ENCODE results near the gene MOB3B.

Gene MOB3B

GRCh38 chr9:27355166-27355565, 174.4 kb downstream of the MOB3B start:
- Histone ChIP-seq H3K4me3 (ENCODE audit: low read length) (no peak overlapping the region), H3K9me3 (ENCODE audit: control insufficient read depth, insufficient read depth, low read length) (no peaks in the 10 kb centered on the region), H3K27ac (ENCODE audit: low read length) (no peak overlapping the region), H3K4me1 (ENCODE audit: control insufficient read depth, insufficient read depth, low read length) (peaks cover 7% of the 10 kb centered on the region), H3K27me3 (ENCODE audit: control insufficient read depth, insufficient read depth, low read length) (no peaks in the 10 kb centered on the region), H3K36me3 (ENCODE audit: control insufficient read depth, insufficient read depth, low read length) (no peaks in the 10 kb centered on the region; the same call in 1 of the 2 replicates)
- WGBS (ENCODE audit: insufficient coverage, insufficient read length), result no CpG with 5 or more reads among the region's 3 CpGs
- DNase-seq (ENCODE audit: low read depth, low spot score), result no peak

- H3K4me1 ChIP-seq (ENCODE audit: control insufficient read depth, insufficient read depth, low read length), result peaks cover 7% of the 10 kb centered on the region
- no peak overlapping the region for H3K27ac ChIP-seq (ENCODE audit: low read length)
- WGBS (ENCODE audit: insufficient coverage, insufficient read length), result no CpG with 5 or more reads among the region's 5 CpGs
- no peaks in the 10 kb centered on the region; the same call in 1 of the 2 replicates for H3K36me3 ChIP-seq (ENCODE audit: control insufficient read depth, insufficient read depth, low read length)
- no peaks in the 10 kb centered on the region for H3K27me3 ChIP-seq (ENCODE audit: control insufficient read depth, insufficient read depth, low read length)
- no peaks in the 10 kb centered on the region for H3K9me3 ChIP-seq (ENCODE audit: control insufficient read depth, insufficient read depth, low read length)
- H3K4me3 ChIP-seq (ENCODE audit: low read length), result no peak overlapping the region
- no peak for DNase-seq (ENCODE audit: low read depth, low spot score)
These were observed 176.0 kb downstream of the MOB3B start for GRCh38 chr9:27353474-27354229.

GRCh38 chr9:27353166-27353473, 176.5 kb downstream of the MOB3B start:
- WGBS (ENCODE audit: insufficient coverage, insufficient read length), result no CpG with 5 or more reads among the region's 4 CpGs
- DNase-seq (ENCODE audit: low read depth, low spot score), result no peak
- no peak overlapping the region for H3K27ac ChIP-seq (ENCODE audit: low read length)
- no peaks in the 10 kb centered on the region for H3K9me3 ChIP-seq (ENCODE audit: control insufficient read depth, insufficient read depth, low read length)
- peaks cover 7% of the 10 kb centered on the region for H3K4me1 ChIP-seq (ENCODE audit: control insufficient read depth, insufficient read depth, low read length)
- no peaks in the 10 kb centered on the region for H3K27me3 ChIP-seq (ENCODE audit: control insufficient read depth, insufficient read depth, low read length)
- H3K36me3 ChIP-seq (ENCODE audit: control insufficient read depth, insufficient read depth, low read length), result no peaks in the 10 kb centered on the region; the same call in 1 of the 2 replicates
- no peak overlapping the region for H3K4me3 ChIP-seq (ENCODE audit: low read length)

GRCh38 chr9:27352457-27353165, 177.0 kb downstream of the MOB3B start:
- Histone ChIP-seq H3K36me3 (ENCODE audit: control insufficient read depth, insufficient read depth, low read length) (no peaks in the 10 kb centered on the region; the same call in 1 of the 2 replicates), H3K27ac (ENCODE audit: low read length) (no peak overlapping the region), H3K4me3 (ENCODE audit: low read length) (no peak overlapping the region), H3K27me3 (ENCODE audit: control insufficient read depth, insufficient read depth, low read length) (no peaks in the 10 kb centered on the region), H3K9me3 (ENCODE audit: control insufficient read depth, insufficient read depth, low read length) (no peaks in the 10 kb centered on the region), H3K4me1 (ENCODE audit: control insufficient read depth, insufficient read depth, low read length) (peaks cover 7% of the 10 kb centered on the region)
- DNase-seq (ENCODE audit: low read depth, low spot score), result no peak
- no CpG with 5 or more reads among the region's 5 CpGs for WGBS (ENCODE audit: insufficient coverage, insufficient read length)

- H3K4me1 ChIP-seq (ENCODE audit: control insufficient read depth, insufficient read depth, low read length), result peaks cover 7% of the 10 kb centered on the region
- no CpG with 5 or more reads among the region's 2 CpGs for WGBS (ENCODE audit: insufficient coverage, insufficient read length)
- no peak for DNase-seq (ENCODE audit: low read depth, low spot score)
These were observed 178.2 kb downstream of the MOB3B start for GRCh38 chr9:27351438-27351837.

GRCh38 chr9:27350382-27350976, 179.1 kb downstream of the MOB3B start:
- DNase-seq (ENCODE audit: low read depth, low spot score), result no peak
- Histone ChIP-seq H3K4me1 (ENCODE audit: control insufficient read depth, insufficient read depth, low read length) (peaks cover 7% of the 10 kb centered on the region), H3K27me3 (ENCODE audit: control insufficient read depth, insufficient read depth, low read length) (no peaks in the 10 kb centered on the region), H3K36me3 (ENCODE audit: control insufficient read depth, insufficient read depth, low read length) (no peaks in the 10 kb centered on the region; the same call in 1 of the 2 replicates), H3K9me3 (ENCODE audit: control insufficient read depth, insufficient read depth, low read length) (no peaks in the 10 kb centered on the region), H3K27ac (ENCODE audit: low read length) (no peak overlapping the region), H3K4me3 (ENCODE audit: low read length) (no peak overlapping the region)
- no CpG with 5 or more reads among the region's 5 CpGs for whole genome bisulfite sequencing (ENCODE audit: insufficient coverage, insufficient read length)

More at GRCh38 chr9:27351438-27351837, 178.2 kb downstream of the MOB3B start:
- no peak overlapping the region for H3K4me3 ChIP-seq (ENCODE audit: low read length)
- no peak overlapping the region for H3K27ac ChIP-seq (ENCODE audit: low read length)
- no peaks in the 10 kb centered on the region for H3K9me3 ChIP-seq (ENCODE audit: control insufficient read depth, insufficient read depth, low read length)
- no peaks in the 10 kb centered on the region; the same call in 1 of the 2 replicates for H3K36me3 ChIP-seq (ENCODE audit: control insufficient read depth, insufficient read depth, low read length)
- no peaks in the 10 kb centered on the region for H3K27me3 ChIP-seq (ENCODE audit: control insufficient read depth, insufficient read depth, low read length)

GRCh38 chr9:27349698-27350080, 179.9 kb downstream of the MOB3B start:
- no peaks in the 10 kb centered on the region for H3K9me3 ChIP-seq (ENCODE audit: control insufficient read depth, insufficient read depth, low read length)
- no peak overlapping the region for H3K4me3 ChIP-seq (ENCODE audit: low read length)
- H3K36me3 ChIP-seq (ENCODE audit: control insufficient read depth, insufficient read depth, low read length), result no peaks in the 10 kb centered on the region; the same call in 1 of the 2 replicates
- peaks cover 7% of the 10 kb centered on the region for H3K4me1 ChIP-seq (ENCODE audit: control insufficient read depth, insufficient read depth, low read length)
- no peak overlapping the region for H3K27ac ChIP-seq (ENCODE audit: low read length)
- no CpG with 5 or more reads among the region's 1 CpG for WGBS (ENCODE audit: insufficient coverage, insufficient read length)
- DNase-seq (ENCODE audit: low read depth, low spot score), result no peak
- H3K27me3 ChIP-seq (ENCODE audit: control insufficient read depth, insufficient read depth, low read length), result no peaks in the 10 kb centered on the region

GRCh38 chr9:27348785-27349697, 180.6 kb downstream of the MOB3B start:
- Histone ChIP-seq H3K4me3 (ENCODE audit: low read length) (no peak overlapping the region), H3K27ac (ENCODE audit: low read length) (no peak overlapping the region), H3K9me3 (ENCODE audit: control insufficient read depth, insufficient read depth, low read length) (no peaks in the 10 kb centered on the region), H3K36me3 (ENCODE audit: control insufficient read depth, insufficient read depth, low read length) (no peaks in the 10 kb centered on the region; the same call in 1 of the 2 replicates), H3K27me3 (ENCODE audit: control insufficient read depth, insufficient read depth, low read length) (no peaks in the 10 kb centered on the region), H3K4me1 (ENCODE audit: control insufficient read depth, insufficient read depth, low read length) (peaks cover 5% of the 10 kb centered on the region)
- no CpG with 5 or more reads among the region's 5 CpGs for WGBS (ENCODE audit: insufficient coverage, insufficient read length)
- DNase-seq (ENCODE audit: low read depth, low spot score), result no peak

GRCh38 chr9:27347889-27348288, 181.7 kb downstream of the MOB3B start:
- no peaks in the 10 kb centered on the region for H3K27me3 ChIP-seq (ENCODE audit: control insufficient read depth, insufficient read depth, low read length)
- H3K27ac ChIP-seq (ENCODE audit: low read length), result no peak overlapping the region
- H3K9me3 ChIP-seq (ENCODE audit: control insufficient read depth, insufficient read depth, low read length), result no peaks in the 10 kb centered on the region
- no peaks in the 10 kb centered on the region for H3K4me1 ChIP-seq (ENCODE audit: control insufficient read depth, insufficient read depth, low read length)
- no peaks in the 10 kb centered on the region for H3K36me3 ChIP-seq (ENCODE audit: control insufficient read depth, insufficient read depth, low read length)
- WGBS (ENCODE audit: insufficient coverage, insufficient read length), result no CpG with 5 or more reads among the region's 1 CpG
- no peak for DNase-seq (ENCODE audit: low read depth, low spot score)
- no peak overlapping the region for H3K4me3 ChIP-seq (ENCODE audit: low read length)

GRCh38 chr9:27344776-27345175, 184.8 kb downstream of the MOB3B start:
- H3K36me3 ChIP-seq (ENCODE audit: control insufficient read depth, insufficient read depth, low read length), result no peaks in the 10 kb centered on the region
- no CpG with 5 or more reads among the region's 7 CpGs for WGBS (ENCODE audit: insufficient coverage, insufficient read length)

More at GRCh38 chr9:27344776-27345175, 184.8 kb downstream of the MOB3B start:
- H3K4me1 ChIP-seq (ENCODE audit: control insufficient read depth, insufficient read depth, low read length), result peaks cover 2% of the 10 kb centered on the region; the same call in 1 of the 2 replicates
- no peaks in the 10 kb centered on the region for H3K9me3 ChIP-seq (ENCODE audit: control insufficient read depth, insufficient read depth, low read length)
- no peak overlapping the region for H3K27ac ChIP-seq (ENCODE audit: low read length)
- no peak overlapping the region for H3K4me3 ChIP-seq (ENCODE audit: low read length)
- no peaks in the 10 kb centered on the region for H3K27me3 ChIP-seq (ENCODE audit: control insufficient read depth, insufficient read depth, low read length)
- no peak for DNase-seq (ENCODE audit: low read depth, low spot score)

Data from iPS DF 6.9 (cell line).